Activated CD4-positive, alpha-beta T cell treated with anti-CD3 and anti-CD28 coated beads for 24 hours (primary cell): ENCODE measurements around the gene PROX1.

Experiments
- DNase-seq, 2 donors: peaks; one replicate each; pipeline ENCODE4 v3.0.0-alpha.2; 2020; ENCODE audit warnings: low read depth in 2 of 2

PROX1 gene

DNA sequence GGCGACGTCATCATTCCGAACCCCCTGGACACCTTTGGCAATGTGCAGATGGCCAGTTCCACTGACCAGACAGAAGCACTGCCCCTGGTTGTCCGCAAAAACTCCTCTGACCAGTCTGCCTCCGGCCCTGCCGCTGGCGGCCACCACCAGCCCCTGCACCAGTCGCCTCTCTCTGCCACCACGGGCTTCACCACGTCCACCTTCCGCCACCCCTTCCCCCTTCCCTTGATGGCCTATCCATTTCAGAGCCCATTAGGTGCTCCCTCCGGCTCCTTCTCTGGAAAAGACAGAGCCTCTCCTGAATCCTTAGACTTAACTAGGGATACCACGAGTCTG is 10.0 kb downstream of the PROX1 start:
- no peak for DNase-seq

GRCh38 chr1:213998785-213999184 is 11.0 kb downstream of the PROX1 start:
- no peak for DNase-seq

- DNase-seq: no peak
These were observed 12.0 kb downstream of the PROX1 start for GRCh38 chr1:213999732-214000131.

DNA sequence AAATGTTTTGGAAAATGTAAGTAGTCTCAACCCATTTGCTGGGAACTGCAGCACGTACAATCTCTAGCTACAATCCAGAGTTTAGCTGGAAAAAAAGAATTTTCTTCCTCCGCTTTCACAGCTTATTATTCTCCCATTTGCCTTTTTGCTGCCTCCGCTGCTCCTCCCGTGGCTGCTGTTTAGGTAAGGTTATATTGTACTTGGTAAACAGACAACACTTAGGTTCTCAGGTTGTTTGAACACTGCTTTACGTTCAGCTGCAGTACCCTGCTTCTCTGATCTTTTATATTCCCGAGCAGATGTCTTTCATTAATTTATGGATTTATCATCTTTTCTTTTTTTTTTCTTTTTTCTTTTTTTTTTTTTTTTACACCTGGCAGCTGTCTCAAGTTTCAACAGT is 14.3 kb downstream of the PROX1 start:
- DNase-seq: no peak

- DNase-seq: no peak
These were observed 14.7 kb downstream of the PROX1 start for GRCh38 chr1:214002472-214002871.

DNA sequence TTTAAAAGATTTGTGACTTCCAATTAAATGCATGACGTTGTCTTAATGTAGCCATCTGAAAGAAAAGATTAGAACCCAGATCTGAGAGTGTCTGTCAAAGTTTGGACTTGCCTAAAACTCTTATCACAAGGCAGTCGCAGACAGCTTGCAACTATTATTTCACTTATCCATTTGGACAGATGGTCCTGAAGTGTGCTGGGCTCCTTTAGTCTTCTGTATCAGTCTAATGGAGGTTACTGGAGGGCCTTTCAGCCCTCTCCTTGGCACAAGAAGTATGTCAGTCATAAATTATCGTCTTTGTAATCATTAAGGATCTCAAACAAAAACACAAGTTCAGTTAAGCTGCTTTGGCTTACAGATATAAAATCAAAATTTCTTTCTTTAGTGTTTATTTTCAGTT is 15.5 kb downstream of the PROX1 start:
- DNase-seq: no peak

- no peak for DNase-seq
These were observed 16.2 kb downstream of the PROX1 start for GRCh38 chr1:214004014-214004413.

DNA sequence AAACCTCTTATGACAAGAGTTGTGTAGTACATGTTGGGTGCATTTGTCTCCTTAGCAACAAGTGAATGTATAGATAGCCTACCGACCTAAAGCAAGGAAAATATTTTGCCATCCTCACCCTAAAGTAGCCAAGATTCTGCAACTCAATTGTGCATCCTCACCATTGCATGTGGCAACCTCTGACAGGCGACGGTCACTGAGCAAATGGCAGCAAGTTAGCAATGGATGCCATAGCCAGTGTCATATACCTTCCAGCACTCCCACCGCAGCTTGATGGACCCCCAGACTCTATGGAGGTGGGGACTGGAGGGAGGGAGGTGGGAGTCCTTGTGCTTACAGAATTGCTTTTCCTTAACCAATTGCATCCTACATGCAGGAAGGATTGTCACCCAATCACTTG is 17.0 kb downstream of the PROX1 start:
- DNase-seq: no peak

DNA sequence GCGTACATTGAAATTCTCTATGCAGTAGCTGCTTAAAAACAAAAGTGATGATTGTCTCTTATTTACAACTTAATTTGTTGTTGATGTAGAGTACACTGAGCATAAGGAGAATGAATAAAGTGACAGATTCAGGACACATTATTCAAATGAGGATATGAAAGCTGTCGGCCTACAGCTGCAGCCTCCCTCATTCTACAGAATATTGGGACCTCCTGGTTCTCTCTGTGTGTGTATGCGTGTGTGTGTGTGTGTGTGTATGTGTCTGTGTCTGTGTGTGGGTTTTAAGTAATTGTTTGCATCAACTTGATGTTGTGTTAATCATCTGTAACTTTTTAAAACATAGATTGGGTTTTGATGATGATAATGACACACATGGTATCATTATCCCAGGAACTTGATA is 17.9 kb downstream of the PROX1 start:
- DNase-seq: no peak

GRCh38 chr1:214006845-214007244 is 19.1 kb downstream of the PROX1 start:
- no peak for DNase-seq

DNA sequence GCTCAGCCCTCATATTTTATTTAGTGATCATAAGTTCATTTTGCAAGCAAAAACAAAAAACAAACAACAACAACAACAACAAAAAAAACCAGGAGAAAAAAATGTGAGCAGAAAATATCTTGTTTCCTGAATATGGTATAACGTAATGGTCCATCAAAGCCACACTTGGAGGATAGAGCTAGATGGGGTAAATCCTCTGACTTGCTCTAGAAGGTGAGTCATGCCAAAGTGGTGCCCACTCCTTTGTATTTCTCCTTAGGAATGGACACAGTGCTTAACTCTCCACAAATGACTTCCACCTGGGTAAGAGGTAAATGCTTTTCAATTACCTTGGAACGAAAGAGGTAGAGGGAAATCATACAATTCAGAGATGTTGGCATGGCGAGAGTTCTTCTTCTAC is 20.6 kb downstream of the PROX1 start:
- no peak for DNase-seq

DNA sequence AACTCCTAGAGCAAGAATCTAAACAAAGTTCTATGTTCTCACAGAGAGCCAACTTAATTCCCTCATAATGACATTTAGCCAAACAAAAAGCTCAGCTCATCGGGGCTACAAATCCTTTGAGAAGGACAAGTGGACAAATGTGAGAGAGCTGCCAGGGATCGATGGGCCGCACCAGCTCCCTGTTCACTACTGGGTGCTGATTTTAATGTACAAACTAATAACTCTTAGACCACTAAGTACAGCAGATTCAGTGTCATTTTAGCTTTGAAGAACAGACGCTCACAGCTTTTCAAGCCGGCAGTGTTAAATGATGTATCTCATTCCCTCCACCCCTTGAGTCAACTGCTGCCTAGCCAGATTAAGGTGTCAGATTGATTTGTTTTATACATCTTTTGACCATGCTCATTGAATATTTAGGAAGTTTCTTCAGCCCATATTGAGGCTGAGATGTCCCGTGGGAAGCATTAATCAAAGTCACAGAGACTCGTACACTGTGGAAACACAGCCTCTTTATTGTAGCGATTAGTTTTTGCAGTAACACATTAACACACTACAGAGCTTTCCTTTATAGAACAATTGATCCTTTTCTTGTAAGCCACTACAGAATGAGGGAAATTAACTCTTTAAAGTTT is 21.1 kb downstream of the PROX1 start:
- no peak for DNase-seq

DNA sequence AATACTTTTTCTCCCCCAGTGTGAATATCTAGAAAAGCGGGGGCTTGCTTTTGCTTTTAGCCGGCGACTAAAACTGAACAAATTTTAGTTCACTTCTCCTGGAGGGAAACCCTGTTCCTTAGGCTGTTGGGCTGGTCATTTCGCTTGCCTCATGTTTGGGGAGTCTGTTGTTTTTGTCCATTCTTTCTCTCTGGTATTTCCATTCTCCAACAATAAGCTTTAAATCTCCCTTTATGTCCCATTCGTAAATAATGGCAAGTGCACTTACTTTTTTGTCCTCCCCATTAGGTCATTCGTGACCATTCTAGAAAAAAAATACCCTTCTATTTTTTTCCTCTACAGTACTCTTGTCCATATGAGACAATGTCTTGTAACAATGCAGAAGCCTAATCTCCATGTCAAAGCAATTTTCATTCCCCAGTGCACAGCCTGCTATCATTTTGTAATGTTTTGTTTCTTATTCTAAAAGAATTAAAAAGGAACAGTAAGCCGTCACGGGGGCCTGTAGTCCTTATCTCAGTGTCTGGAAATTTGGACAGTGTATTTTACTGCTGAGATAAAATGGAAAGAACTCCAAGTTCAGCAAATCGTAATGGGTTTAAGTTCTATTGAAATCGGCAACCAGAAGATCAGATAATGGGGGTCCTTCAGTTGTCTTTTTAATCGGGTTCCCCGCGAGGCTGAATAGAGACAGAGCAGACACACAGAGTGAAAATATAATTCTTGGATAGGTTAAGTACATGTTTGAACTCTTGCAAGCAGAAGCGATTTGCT is 21.8 kb downstream of the PROX1 start:
- no peak for DNase-seq

- no peak for DNase-seq
These were observed 22.4 kb downstream of the PROX1 start for GRCh38 chr1:214010197-214010573.

DNA sequence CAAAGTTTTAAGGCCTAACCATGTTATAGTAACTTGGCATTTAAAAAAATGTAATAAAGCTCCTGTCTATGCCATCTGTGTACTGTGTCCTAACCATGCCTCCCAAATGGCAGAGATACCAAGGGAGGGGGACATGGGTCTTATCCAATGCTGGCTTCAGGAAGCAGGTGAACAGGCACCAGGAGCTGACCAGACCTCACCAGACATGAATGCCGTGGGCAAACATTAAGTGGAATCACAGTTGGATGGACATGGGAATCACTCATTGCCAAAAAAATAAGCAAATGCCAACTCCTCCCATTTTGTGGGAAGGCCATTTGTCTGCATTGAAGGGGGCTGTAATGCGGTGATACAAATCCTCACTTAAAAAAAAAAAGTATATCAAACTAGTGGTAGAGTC is 22.9 kb downstream of the PROX1 start:
- DNase-seq: no peak

DNA sequence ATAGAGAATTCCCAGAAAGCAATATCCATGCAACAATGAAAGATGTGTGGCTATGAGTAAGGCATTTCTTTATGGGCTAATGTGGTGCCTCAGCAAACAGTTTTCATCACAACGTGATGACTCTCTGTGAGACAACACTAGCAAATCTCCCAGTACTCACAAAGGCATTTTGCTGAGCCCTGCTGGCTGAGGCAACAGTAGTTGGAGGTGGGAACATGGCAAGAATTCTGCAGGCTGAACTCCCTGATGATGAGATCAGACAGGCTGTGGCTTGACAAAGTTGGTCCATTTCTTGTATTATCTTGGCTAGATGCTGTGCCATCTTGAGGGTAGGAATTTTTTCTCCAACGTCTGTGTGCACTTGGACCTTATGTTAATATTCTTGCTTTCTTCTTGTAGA is 24.6 kb downstream of the PROX1 start:
- no peak for DNase-seq

DNA sequence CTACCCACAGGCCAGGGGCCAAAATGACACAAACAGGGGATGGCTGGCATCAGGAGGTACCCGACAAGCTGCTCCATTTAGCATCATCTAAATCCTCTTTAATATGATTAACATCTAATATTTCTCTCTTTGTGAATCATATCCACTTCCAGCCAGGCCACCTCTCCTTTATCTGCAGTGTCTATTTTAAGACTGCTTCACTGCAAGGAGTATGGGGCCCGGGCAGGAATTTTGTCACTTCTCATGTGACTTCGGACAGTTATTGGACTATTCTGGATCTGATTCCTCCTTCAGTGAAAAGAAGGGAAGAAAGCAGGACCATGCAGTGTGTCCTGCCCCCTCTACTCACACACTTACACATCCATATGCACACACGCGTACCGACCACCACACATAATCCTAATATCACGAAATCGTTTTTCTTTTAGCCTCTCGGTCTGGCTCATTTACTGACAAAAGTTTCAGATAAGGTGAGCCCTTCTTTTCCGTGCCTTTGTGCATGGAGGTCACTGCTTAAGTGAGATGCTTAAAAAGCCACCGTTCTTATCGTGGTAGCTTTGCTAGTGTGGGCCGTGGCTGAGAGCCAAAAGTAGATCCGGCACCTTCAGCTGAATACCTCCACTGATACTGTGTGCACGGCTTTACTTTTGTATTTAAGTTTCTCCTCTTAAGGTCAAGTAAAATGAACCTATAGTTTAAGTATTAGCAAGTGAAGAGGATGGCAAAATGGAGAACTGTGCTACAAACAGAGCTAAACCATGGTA is 26.0 kb downstream of the PROX1 start:
- no peak for DNase-seq

- no peak for DNase-seq
These were observed 27.0 kb downstream of the PROX1 start for GRCh38 chr1:214014730-214015129.

DNA sequence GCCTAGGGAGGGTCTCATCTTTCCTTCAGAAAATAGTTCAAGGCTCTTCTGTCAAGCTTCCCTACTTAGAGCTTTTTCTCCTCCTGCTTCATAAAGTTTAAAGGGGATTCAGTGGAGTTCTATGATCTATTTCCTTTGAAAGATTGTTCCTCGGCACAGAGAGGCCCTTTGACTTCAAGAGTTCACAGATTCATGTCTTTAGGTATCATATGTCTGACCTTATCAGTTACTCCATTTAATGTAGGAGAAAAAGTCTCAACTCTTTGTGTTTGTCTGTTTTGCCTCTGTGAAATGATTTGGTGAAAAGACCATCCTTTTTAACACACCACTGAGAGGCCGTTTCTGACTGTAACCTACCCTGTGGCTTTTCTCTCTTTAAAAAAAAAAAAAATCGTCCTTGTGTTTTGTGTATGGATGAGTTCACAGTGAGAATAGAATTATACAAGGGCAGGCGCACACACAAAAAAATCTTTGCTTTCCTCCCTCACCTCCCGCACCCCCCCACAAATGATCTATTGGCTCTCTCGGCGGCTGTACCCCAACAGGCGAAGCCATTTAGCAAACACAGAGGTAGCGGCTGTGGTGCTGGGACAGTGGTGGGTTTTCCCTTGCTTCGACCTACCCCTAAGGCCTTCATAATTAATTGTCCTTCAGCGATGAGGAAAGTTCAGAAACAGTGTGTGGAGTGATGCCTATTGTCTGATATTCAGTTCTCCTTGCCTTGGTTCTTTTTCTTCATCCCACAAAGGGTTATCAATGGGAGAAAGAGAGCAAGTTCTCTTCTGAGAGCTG is 29.6 kb downstream of the PROX1 start:
- no peak for DNase-seq

GRCh38 chr1:214018386-214019268 is 30.9 kb downstream of the PROX1 start:
- DNase-seq: no peak

DNA sequence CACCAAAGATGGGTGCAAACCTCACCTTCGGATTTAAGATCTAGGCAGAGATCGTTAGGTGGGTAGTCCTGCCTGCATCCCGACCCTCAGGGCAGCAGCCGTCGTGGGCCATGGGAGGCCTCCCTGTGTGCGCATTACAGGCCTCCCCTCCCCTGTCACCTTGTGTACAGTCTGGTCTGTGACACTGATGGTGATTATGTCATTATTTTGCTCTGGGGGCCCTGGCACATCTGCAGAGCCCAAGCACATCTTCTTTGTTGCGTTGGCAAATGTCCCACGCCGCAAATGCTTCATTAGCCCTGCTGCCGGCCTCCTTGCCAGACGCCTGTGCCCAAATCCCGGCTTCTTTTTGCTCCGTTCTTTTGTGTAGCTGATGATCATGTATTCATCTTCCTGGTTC is 31.7 kb downstream of the PROX1 start:
- no peak for DNase-seq
